Cerebellar cortex (tissue), 1 donor: ENCODE data around the gene FBXL17.
A peak's percentile ranks its signal among the peaks of the same experiment; 100 is the strongest.

Source experiments
- DNase-seq: peaks from one replicate; pipeline ENCODE4 v3.0.0-alpha.2; 2015; ENCODE audit warnings: low spot score

Gene FBXL17

DNA sequence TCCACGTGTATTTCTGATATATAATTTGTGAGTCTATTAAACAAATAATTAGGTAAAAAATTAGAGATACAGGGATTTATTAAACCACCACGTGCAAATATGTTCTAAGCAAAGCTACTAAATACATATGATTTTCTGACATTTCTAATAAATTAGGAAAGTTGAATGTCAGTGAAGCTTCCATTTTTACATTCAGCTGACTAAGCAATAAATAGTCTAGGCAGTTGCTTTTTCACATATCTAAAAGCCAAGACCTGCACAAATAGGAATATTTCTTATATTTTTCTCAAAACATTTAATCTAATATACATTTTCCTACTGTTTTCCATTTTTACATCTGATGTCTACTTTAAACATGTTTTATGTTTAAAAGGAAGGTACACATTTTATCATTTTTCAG lies 388.6 kb downstream of the FBXL17 start:
- no peak for DNase-seq

DNA sequence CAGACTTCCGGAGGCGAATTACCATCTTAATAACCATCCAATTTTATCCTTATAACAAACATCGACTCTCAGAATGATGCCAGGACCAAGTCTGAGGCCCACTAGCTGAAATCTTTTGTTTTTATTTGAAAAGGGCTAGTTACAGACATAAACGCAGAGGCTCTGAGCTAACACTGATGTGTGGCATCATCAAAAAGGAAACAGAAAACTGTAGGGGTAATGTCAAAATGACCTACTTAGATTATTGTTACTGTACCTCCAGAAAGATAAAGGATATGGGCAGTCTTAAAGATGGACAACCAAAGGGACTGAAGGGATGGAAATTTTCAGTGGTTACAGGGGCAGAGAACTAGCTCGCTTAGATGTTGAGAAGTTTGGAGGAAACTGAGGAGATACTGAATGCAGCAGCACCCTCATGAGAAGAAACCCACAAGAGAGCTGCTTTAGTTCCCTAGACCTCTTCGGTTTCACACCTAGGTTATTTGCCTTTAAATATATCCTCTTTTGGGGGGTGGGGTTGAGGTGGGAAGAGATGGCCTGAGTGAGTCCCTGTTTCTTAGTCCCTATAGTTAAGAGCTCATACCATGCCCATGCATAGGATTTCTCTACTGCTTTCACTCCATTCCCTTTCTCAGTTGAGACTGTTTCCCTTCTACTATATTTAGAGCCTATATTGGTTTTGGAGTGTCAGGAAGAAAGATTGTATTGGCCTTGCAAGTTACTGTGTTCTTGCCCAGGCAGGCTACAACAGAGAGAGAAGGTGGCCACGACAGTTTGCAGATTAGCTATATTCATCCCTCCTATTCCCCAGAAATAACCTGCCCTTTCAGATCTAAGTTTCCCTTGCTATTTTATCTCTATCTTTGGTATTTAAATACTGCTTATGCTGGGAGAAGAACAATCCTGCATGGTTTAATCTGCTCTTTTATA lies 390.8 kb downstream of the FBXL17 start:
- DNase-seq, result no peak

DNA sequence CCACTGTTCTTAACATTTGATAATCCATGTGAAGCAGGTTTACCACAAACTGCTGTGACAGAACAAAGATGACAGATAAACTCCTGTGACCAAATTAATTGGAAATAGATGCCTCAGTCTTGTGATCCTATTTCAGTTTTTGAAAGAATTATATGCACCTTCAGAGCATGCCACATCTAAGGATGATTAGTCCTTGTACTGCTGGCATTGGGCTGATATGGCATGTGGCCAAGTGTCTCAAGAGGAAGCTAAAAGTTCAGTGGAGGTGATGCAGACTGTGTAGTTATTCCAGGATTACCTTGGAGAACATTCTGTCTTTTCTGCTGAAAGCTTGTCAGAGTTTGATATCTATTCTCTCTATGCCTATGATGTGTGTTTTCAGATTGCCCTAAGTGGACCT lies 396.8 kb downstream of the FBXL17 start:
- peak; percentile 41 for DNase-seq

DNA sequence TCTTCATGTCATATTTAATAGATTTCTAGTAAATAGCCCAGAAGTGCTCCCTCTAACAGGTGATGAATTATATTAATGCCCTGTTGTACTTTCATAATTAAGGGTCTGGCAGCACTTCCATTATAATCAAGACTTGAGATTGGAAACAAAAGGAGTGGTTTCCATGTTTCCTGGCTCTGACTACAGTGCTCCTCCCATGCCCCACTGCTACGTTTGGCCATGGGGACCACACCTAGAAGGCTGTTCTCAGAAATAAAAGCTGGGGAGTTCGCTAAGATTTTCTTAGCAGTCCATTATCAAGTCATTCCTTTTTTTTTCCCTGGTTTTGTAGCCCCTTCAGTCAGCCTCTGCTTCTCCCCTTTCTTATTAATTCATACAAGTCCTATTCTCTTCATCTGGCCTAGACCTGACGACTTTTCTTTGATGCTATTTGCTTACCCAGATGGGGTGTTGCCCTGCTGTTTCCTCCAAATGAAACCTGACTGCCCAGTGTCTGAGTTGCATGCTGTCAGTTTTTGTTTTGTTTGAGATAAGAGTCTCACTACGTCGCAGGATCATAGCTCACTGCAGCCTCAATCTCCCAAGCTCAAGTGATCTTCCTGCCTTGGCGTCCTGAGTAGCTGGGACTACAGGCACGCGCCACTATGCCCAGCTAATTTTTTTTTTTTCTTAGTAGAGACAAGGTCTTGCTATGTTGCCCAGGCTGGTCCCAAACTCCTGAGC lies 399.0 kb downstream of the FBXL17 start:
- no peak for DNase-seq

DNA sequence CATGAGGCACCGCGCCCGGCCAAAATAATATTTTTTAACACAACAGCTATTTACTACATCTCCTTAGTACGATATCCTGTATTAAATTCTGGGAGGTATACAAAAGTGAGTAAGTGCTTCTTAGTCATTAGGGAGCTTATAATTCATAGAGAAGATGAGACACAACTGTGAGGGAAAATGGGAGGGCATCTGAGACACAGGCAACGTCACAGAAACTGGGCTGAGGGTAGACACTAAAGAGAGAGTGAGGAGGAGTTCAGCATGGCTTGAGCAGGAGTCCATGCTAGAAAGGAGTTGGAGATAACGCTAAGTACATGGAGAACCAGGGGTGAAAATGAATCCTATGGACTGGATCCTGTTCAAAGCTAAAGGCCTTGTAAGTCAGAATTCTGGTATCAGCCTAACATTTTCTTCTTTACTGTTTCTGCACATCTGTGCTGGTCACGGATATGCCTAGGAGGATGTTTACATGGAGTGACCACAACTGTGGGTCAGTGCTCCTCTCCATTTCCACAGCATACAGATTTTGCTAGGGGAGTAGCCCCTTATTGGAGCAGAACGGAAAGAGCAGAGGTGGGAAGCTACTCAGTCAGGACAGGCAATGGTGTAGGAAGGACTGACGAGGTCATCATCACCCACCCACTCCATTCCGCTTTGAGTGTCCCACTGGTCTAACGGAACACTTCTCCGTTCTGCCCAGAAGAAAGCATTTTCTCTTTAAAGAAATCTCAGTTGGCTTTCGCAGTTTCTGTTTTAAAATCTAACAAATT lies 400.8 kb downstream of the FBXL17 start:
- DNase-seq, result no peak

DNA sequence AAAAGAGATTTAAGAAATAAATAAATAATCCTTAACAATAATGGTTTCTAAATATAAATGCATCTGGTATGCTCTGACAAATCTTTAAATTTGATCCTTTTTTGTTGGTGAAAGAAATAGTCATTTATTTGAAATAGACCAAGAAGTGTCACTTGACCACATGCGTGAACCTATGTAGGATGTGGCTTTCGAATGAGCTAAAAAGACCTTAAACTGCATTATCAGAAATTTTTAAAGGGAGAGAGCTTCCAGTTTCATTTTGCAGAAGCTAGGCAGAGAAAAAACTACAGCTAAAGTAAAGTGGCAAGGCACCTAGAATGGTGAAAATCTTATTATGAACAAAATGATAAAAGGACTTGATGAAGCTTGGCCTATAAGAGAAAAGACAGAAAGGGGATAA lies 402.0 kb downstream of the FBXL17 start:
- DNase-seq, result no peak

DNA sequence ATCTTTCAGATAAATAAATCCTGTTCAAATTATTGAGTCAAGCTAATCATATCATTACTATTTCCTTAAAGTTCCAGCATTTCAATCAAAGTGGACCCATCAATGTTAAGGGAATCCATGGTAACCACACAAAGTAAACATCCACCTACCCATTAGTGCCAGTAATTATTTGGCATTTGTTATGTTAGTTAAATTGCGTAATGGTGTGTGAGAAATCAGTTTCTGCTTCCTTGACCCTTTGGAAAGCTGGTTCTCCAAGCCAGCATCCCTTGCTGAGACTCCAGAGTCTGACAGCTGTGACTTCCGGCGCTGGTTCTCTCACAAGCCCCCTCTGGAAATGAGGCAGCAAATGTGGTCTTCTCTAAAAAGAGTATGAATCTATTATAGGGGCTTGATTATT lies 402.6 kb downstream of the FBXL17 start:
- no peak for DNase-seq

DNA sequence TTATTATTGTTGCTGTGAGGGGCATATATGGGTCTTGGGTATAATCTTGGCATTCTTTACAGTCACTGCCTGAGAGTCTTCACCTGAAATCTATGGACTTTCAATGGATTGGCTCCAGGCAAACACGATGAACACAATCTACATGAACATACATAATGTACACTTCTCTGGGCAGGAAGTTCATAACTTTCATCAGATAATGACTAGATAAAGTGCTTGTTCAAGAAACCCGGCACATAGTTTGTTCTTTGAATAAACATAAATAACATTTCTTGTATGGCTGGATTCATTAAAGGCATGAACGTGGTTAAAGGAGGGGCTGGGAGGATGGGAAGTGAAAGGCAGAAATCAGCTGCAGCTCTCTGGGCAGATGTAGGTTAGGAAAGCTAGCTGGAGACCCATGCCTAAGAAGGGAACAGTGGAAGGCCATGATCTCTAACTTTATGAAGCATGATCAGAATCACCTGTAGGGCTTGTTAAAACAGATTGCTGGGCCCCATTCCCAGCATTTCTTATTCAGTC lies 404.3 kb downstream of the FBXL17 start:
- DNase-seq, result no peak

DNA sequence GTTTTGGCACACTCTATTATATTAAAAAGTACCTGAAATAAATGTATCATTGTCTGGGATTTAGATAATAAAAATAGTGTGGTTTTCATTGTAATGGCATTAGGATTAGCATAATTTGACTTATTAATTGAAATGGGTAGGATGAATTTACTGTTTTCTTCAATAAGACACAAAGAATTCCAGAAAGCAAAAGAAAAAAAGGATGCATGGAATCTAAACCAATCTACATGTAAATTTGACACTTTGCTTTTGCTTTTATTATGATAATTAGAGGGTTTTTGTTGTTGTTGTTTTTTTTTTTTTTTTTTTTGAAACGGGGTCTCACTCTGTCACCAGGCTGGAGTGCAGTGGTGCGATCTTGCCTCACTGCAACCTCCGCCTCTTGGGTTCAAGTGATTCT lies 406.3 kb downstream of the FBXL17 start:
- no peak for DNase-seq

DNA sequence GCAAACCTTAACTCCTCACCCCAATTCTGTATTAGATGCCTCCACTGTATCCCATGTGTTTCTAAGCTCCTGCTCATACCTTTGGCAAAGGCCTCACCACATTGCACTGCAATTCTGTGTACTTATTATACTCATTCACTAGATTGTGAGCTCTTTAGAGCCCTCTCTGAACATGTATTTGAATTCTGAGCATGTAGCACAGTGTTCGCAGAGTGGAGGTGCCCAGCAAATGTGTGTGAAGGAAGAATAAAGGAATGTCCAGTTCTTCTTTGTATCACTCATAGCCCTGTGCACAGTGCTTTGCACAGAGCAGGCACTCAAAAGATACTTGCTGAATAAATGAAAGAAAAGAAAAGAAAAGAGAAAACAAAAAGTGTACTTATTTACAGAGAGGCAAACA lies 410.1 kb downstream of the FBXL17 start:
- DNase-seq, result no peak

DNA sequence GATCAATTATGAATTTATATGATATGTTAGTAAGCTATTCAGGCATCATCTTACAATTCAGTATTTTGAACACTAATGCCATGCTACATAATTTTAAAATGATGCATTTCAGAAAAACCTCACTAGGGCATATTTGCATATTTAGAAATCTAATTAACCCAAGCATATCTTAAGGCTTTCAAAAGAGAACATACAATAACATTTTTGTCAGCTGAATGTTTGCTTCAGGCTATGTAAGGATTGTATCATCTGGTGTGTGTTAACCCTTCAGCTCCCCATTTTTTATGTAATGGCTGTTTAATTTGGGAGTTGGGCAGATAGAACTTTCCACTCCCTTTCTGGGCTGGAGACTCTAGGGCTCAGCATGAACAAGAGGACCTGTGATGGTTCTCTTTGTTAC lies 412.1 kb downstream of the FBXL17 start:
- DNase-seq, result no peak

DNA sequence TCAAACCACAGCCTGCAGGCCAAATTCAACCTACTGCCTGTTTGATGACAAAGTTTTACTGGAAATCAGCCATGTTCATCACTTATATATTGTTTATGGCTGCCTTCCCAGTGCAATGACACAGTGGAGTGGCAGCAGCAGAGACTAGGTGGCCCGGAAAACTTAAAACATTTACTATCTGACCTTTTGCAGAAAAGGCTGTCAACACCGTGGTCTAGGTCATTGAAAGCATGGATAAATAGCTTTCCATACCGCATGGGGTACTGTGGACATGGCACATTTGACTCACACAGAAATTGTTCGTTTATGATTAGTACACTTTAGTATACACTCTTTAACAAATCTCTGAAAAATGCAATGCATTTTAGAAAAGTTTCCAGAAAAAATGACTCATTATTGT lies 412.9 kb downstream of the FBXL17 start:
- DNase-seq, result no peak

DNA sequence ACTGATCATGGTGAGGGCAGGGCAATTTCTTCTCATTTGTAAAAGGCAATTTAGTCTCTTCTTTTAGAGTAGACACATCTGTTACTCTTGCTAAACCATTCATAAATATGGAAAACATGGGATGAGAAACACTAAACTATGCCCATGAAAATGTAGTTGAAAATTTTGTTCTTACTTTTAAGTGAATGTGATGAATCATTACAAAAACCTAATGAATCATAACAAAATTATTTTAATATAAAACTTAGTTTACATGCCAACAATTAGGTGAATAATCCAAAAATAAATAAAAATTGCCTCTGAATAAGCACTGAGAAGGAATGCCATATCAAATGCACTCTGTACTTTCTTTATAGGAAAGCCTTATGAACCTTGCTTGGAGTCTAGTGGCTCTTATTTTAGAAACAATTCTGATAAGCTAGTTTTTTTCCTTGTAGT lies 413.5 kb downstream of the FBXL17 start:
- no peak for DNase-seq

DNA sequence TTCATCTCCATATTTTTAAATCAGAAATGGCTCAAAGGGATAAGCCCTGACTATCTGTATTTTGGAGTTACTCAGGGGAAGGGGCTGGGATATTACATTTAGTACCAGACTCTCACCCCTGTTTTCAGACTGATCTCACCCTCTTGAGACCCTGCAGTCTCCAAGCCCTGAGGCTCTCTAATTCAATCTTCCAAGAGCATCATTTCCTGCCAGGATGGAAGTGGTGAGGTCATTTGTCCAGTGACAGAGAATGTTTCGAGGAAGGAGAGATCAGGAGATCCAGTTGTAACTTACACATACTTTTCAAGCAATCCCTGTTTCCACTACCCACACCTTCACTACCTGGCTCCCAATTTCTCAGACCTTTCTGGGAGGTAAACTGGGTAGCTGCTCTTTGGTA lies 415.7 kb downstream of the FBXL17 start:
- no peak for DNase-seq

DNA sequence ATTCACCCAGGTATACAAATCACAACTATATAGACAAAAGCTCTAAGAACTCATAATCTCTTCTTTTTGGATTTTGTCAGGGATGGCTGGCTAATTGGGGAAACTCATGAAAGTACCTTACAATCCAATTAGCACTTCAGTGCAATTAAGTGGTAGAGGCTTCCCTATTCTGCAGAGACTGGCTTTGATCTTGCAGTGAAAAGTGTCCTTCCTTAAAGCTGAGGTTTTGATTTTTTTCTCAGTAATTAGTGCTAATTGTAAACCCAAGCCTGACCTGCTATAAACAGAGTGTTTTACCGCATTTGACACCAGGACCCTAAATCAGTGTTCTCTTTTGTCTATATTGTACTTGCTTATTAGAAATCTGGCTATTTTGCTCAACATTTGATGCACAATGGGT lies 417.2 kb downstream of the FBXL17 start:
- DNase-seq, result no peak

DNA sequence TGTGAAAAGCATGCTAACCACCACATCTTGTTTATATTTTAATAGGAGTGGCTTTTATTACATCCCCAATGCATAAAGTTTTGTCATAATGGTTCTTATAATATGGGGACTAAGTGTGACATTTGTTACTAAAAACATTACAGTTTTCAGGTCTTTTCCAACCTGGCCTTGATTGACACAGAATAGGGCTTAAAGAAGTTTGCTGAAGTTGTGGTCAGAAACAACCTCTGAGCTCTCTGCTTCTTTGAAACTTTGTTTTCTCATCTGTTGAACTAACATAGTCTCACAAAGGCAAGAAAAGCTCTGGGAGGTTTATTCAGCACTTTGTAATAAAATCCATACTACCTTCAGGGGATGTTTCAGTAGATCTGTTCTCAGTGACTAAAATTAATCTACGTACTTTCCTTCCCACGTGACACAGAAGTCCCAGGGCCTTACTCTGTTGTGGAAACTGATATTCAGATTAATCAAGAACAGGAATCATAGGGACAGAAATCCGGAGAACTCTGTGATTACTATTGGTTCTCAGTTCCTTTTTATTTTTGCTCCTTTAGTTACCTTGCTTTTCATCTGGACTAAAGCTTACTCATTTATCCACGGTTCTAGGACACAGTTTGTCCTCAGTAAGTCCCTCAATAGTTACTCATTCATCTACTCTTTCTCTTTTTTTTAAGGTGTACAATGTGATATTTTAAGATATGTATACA lies 422.2 kb downstream of the FBXL17 start:
- DNase-seq, result no peak

DNA sequence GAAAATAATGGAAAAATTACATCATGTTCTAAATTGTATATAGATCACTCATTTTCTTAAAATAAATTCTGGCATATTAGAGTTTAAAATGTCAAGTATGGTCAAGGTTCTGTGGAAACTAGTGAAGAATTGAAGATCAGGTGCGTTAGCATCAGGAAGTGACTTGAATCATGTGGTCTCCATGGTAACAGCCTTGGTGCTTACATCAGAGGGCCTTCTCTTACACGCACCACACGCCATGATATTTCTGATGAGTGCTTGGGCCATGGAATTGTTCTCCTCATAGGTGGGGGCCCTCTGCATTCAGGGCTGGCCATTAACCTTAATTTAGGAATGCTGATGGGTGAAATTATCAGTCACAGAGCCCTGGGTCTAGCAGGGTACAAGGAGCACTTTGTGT lies 423.0 kb downstream of the FBXL17 start:
- DNase-seq, result no peak

DNA sequence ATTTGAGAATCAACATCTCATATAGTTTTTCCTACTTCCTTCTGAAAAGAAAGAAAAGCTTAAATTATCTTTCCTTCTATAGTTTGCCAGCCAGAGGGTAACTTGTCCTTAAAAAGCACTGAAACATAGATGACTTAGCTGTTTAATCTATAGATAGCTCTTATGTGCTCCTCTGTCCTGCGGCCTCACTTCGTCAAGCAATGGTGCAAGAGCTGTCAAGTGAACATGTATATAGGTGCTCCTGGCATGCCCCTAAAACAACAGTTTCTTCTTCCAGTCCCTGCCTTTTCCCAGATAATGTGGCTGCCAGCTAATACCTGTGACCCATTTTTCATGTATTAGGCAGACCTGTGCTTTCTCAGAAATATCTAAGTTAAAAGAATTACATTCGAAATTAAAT lies 423.5 kb downstream of the FBXL17 start:
- DNase-seq, result no peak

DNA sequence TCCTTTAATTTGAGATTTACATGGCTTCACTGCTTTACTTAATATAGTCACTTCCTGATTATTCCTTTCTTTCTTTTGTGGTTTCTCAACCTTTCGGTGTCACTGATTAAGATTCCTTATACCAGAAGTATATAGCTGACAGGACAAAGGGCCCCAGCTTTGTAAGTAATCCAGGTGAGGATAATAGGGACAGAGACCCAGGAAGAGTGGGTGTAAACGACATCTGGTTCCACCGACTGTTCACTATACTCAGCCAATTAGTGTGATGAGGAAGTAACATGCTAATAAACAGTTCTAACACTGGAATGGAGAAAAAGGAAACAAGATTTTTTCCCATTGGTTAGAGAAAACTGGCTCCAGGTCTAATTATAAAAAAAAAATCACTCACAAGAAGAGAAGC lies 424.8 kb downstream of the FBXL17 start:
- DNase-seq, result no peak

DNA sequence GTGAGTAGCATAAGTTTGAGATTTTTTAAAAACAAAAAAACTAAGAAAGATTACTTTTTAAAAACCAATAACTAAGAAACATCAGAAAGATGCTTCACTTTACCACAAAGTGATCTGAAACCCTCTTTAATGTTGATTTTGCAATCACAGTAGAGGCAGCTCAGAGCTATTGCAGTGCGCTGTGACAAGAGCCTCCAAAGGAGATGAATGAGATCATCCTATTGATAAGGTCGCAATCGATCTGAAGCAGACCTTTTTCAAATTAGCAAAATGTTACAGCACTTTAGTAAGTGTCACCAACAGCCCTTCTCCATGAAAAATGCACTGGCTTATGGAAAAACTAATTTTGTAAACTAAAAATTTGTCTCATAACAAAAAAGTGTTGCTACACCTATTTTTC lies 426.6 kb downstream of the FBXL17 start:
- DNase-seq, result no peak

DNA sequence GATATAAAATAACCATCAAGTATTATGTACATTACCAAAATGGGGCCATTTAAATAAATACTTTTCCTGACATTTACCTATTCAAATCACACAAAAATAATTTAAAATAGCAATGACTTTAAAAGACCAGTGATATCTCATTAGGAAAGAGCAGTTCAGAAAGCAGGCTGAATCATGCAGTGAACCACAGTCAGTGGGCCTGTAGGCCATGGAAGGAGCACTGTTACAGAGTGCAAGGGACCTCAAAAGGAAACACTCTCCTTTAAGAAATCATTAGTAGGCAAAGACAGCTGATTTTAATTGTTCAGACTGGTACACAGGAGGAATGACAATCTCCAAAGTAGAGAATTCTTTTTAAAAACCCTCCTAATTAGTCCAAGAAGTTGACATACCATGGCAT lies 427.6 kb downstream of the FBXL17 start:
- no peak for DNase-seq

DNA sequence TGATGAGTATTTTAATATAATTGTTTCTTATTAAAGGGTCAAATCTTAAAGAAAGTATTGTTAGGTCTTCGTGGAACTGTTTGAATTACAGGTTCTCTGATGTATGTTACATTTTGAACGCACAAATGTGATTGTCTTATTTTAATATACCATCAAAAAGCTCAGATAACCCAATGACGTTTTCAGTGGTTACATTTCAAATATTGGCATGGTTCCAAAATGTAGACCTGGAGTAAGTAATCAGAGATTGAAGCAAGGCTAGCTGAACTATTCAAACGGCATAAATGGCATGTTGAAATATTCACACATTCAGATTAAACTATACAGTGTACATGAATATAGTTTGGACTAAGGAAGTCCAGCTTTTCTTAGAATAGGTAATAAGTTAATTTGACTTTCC lies 429.4 kb downstream of the FBXL17 start:
- DNase-seq, result no peak
